ENCODE measurements around the gene CCDC102B.

The CCDC102B gene

GRCh38 chr18:68956650-68957049 is 158.8 kb downstream of the CCDC102B start:
- no peak for TF ChIP-seq CTCF (IDR thresholded peaks at IDR 0.05; ENCODE audit: insufficient read depth, low read length, poor library complexity, severe bottlenecking)
- no peak for DNase-seq (ENCODE audit: extremely low read depth, insufficient read length)
- no peaks in the 10 kb centered on the region for H3K36me3 ChIP-seq (ENCODE audit: control insufficient read depth, insufficient read depth, low read length)
- H3K27me3 ChIP-seq (replicated peaks; ENCODE audit: control insufficient read depth, insufficient read depth, low read length): no peaks in the 10 kb centered on the region
- H3K4me3 ChIP-seq (replicated peaks; ENCODE audit: low read depth, low read length): no peak overlapping the region

- Histone ChIP-seq H3K27me3 (replicated peaks; ENCODE audit: control insufficient read depth, insufficient read depth, low read length) (no peaks in the 10 kb centered on the region), H3K36me3 (ENCODE audit: control insufficient read depth, insufficient read depth, low read length) (no peaks in the 10 kb centered on the region), H3K4me3 (replicated peaks; ENCODE audit: low read depth, low read length) (no peak overlapping the region)
- TF ChIP-seq CTCF (IDR thresholded peaks at IDR 0.05; ENCODE audit: insufficient read depth, low read length, poor library complexity, severe bottlenecking): no peak
- no peak for DNase-seq (ENCODE audit: extremely low read depth, insufficient read length)
Observed at GRCh38 chr18:68960355-68960754, 162.5 kb downstream of the CCDC102B start.

GRCh38 chr18:68962623-68963022 is 164.7 kb downstream of the CCDC102B start:
- no peak for TF ChIP-seq CTCF (IDR thresholded peaks at IDR 0.05; ENCODE audit: insufficient read depth, low read length, poor library complexity, severe bottlenecking)
- no peaks in the 10 kb centered on the region for H3K36me3 ChIP-seq (ENCODE audit: control insufficient read depth, insufficient read depth, low read length)
- DNase-seq (ENCODE audit: extremely low read depth, insufficient read length): no peak
- H3K27me3 ChIP-seq (replicated peaks; ENCODE audit: control insufficient read depth, insufficient read depth, low read length): no peaks in the 10 kb centered on the region
- H3K4me3 ChIP-seq (replicated peaks; ENCODE audit: low read depth, low read length): no peak overlapping the region

GRCh38 chr18:68965817-68966216 is 167.9 kb downstream of the CCDC102B start:
- H3K27me3 ChIP-seq (replicated peaks; ENCODE audit: control insufficient read depth, insufficient read depth, low read length): no peaks in the 10 kb centered on the region
- H3K4me3 ChIP-seq (replicated peaks; ENCODE audit: low read depth, low read length): no peak overlapping the region
- H3K36me3 ChIP-seq (ENCODE audit: control insufficient read depth, insufficient read depth, low read length): no peaks in the 10 kb centered on the region
- no peak for TF ChIP-seq CTCF (IDR thresholded peaks at IDR 0.05; ENCODE audit: insufficient read depth, low read length, poor library complexity, severe bottlenecking)
- no peak for DNase-seq (ENCODE audit: extremely low read depth, insufficient read length)

- no peak for TF ChIP-seq CTCF (IDR thresholded peaks at IDR 0.05; ENCODE audit: insufficient read depth, low read length, poor library complexity, severe bottlenecking)
- H3K4me3 ChIP-seq (replicated peaks; ENCODE audit: low read depth, low read length): no peak overlapping the region
- H3K27me3 ChIP-seq (replicated peaks; ENCODE audit: control insufficient read depth, insufficient read depth, low read length): no peaks in the 10 kb centered on the region
- H3K36me3 ChIP-seq (ENCODE audit: control insufficient read depth, insufficient read depth, low read length): no peaks in the 10 kb centered on the region
- no peak for DNase-seq (ENCODE audit: extremely low read depth, insufficient read length)
Observed at GRCh38 chr18:68969027-68969426, 171.1 kb downstream of the CCDC102B start.

GRCh38 chr18:68972176-68972575 is 174.3 kb downstream of the CCDC102B start:
- DNase-seq (ENCODE audit: extremely low read depth, insufficient read length): no peak
- no peaks in the 10 kb centered on the region for H3K36me3 ChIP-seq (ENCODE audit: control insufficient read depth, insufficient read depth, low read length)
- no peaks in the 10 kb centered on the region for H3K27me3 ChIP-seq (replicated peaks; ENCODE audit: control insufficient read depth, insufficient read depth, low read length)
- no peak overlapping the region for H3K4me3 ChIP-seq (replicated peaks; ENCODE audit: low read depth, low read length)
- no peak for TF ChIP-seq CTCF (IDR thresholded peaks at IDR 0.05; ENCODE audit: insufficient read depth, low read length, poor library complexity, severe bottlenecking)
